GM21723 (cell line): ENCODE measurements around the gene PLEKHM2.
"Not testable (repeated sequence)": the region's sequence is repeated elsewhere in the genome, so short reads cannot be mapped to it uniquely, and the experiment has no call there.

Source experiments
- ATAC-seq: cut with Tn5 transposase; IDR thresholded peaks from one replicate; pipeline ENCODE4 v1.9.1; 2021; ENCODE audit warnings: mild to moderate bottlenecking, moderate library complexity; ENCODE audit not compliant: unreplicated experiment

Gene PLEKHM2

GRCh38 chr1:15676688-15677661 lies 7.1 kb upstream of the PLEKHM2 start:
- no peak for ATAC-seq

- ATAC-seq, result no peak
Observed at GRCh38 chr1:15678578-15678977, 5.5 kb upstream of the PLEKHM2 start.

- no peak for ATAC-seq
Observed at GRCh38 chr1:15680131-15680530, 4.0 kb upstream of the PLEKHM2 start.

- no peak for ATAC-seq
Observed at GRCh38 chr1:15680561-15681348, 3.4 kb upstream of the PLEKHM2 start.

GRCh38 chr1:15681349-15682292 lies 2.5 kb upstream of the PLEKHM2 start:
- no peak for ATAC-seq

GRCh38 chr1:15682936-15683341 lies 1.2 kb upstream of the PLEKHM2 start:
- ATAC-seq, result no peak

GRCh38 chr1:15683345-15684039 lies 628 bp upstream of the PLEKHM2 start:
- no peak for ATAC-seq

GRCh38 chr1:15684468-15685291 lies 560 bp downstream of the PLEKHM2 start:
- no peak for ATAC-seq

- ATAC-seq, result no peak
Observed at GRCh38 chr1:15685820-15686219, 1.7 kb downstream of the PLEKHM2 start.

GRCh38 chr1:15687446-15687845 lies 3.3 kb downstream of the PLEKHM2 start:
- no peak for ATAC-seq

- ATAC-seq, result no peak
Observed at GRCh38 chr1:15690317-15690716, 6.2 kb downstream of the PLEKHM2 start.

GRCh38 chr1:15691434-15692032 lies 7.4 kb downstream of the PLEKHM2 start:
- no peak for ATAC-seq

- ATAC-seq, result no peak
Observed at GRCh38 chr1:15692121-15692682, 8.1 kb downstream of the PLEKHM2 start.

- no peak for ATAC-seq
Observed at GRCh38 chr1:15693371-15693770, 9.3 kb downstream of the PLEKHM2 start.

- peak; percentile 93 for ATAC-seq
Observed at GRCh38 chr1:15696956-15697521, 12.9 kb downstream of the PLEKHM2 start.

GRCh38 chr1:15698201-15698600 lies 14.1 kb downstream of the PLEKHM2 start:
- no peak for ATAC-seq

GRCh38 chr1:15699321-15699720 lies 15.2 kb downstream of the PLEKHM2 start:
- not testable (repeated sequence) for ATAC-seq

- no peak for ATAC-seq
Observed at GRCh38 chr1:15700508-15700907, 16.4 kb downstream of the PLEKHM2 start.
